GM19238 (cell line): ENCODE results near the gene SIRPB1.
"Not testable (repeated sequence)": the region's sequence is repeated elsewhere in the genome, so short reads cannot be mapped to it uniquely, and the experiment has no call there.

Experiments used
- DNase-seq: peaks from one replicate; pipeline ENCODE4 v3.0.0; 2011; ENCODE audit warnings: low spot score; ENCODE audit not compliant: insufficient read length

Gene SIRPB1

GRCh38 chr20:1600736-1601135 lies 19.1 kb downstream of the SIRPB1 start:
- no peak for DNase-seq

DNA sequence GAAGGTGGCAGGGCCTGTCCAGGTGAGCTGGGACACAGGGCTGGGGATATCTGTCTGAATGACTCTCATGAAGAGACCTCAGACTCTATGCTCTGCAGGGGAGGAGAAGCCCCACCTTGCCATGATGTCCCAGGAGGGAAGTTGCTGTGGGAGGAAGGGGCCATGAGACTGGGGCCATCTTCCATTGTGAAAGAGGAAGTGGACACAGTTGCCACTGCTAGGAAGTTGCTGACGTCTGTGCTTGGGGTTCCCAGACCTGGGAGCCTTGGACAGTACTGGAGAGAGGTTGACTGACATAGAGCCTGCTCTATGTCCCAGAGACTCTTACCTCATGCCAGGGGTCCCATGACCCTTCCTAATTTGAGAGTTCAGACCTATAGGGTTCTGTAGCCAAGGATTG lies 24.5 kb downstream of the SIRPB1 start:
- DNase-seq, result no peak

- DNase-seq, result no peak
Observed at GRCh38 chr20:1588533-1589460, 31.0 kb downstream of the SIRPB1 start.

GRCh38 chr20:1587781-1588532 lies 31.9 kb downstream of the SIRPB1 start:
- no peak for DNase-seq

GRCh38 chr20:1579488-1579887 lies 40.3 kb downstream of the SIRPB1 start:
- DNase-seq, result no peak

GRCh38 chr20:1577906-1578305 lies 41.9 kb downstream of the SIRPB1 start:
- DNase-seq, result no peak

GRCh38 chr20:1577313-1577712 lies 42.5 kb downstream of the SIRPB1 start:
- DNase-seq, result not testable (repeated sequence)

DNA sequence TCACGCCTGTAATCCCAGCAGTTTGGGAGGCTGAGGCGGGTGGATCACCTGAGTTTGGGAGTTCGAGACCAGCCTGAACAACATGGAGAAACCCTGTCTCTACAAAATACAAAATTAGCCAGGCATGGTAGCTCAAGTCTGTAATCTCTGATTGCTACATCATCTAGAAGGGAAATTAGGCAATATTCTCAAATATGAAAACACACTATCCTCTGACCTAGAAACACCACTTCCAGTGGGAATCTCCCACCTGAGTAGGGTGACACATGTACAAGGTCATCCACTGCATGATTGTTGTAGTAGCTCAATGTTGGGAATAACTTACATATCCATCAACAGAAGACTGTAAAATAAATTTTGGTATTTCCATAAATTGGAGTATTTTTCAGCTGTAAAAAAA lies 43.2 kb downstream of the SIRPB1 start:
- no peak for DNase-seq

- not testable (repeated sequence) for DNase-seq
Observed at GRCh38 chr20:1576003-1576402, 43.8 kb downstream of the SIRPB1 start.

DNA sequence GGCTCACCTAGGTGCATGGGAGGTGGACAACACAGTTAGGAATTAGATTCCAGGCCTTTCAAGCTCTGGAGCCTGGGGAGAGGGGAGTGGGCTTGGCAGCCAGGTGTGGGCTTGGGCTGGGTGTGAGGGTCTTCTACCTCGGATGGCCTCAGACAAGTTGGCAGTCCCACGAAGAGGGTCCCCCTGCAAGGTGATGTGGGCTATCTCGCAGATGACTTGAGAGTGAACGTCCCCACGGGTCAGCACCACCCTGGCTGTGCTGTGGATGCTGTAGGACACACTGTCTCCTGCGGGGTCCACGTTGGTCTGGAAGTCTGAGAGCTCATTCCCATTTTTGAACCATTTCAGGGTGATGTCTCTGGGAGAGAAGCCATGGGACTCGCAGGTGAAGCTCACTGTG lies 48.2 kb downstream of the SIRPB1 start:
- DNase-seq, result not testable (repeated sequence)
